Pulmonary artery endothelial cell (primary cell): ENCODE results near the gene TMPRSS11A. TPM values are rescaled to one million over a fixed set of nuclear protein-coding genes. Genes with fewer than 3 reads are reported as not detected.

ENCODE experiments used
- DNase-seq: peaks from one replicate; pipeline ENCODE4 v3.0.0-alpha.2; 2011; ENCODE audit warnings: low read depth, low spot score
- total RNA-seq: library from RNA; depleted of rRNA; stranded (reverse); fragments of >200 nt; gene quantifications from 2 replicates; pipeline ENCODE4 v1.2.3, GENCODE V29; 2014

TMPRSS11A gene
- total RNA-seq, 1 donor from 2014 or later: not detected

DNA sequence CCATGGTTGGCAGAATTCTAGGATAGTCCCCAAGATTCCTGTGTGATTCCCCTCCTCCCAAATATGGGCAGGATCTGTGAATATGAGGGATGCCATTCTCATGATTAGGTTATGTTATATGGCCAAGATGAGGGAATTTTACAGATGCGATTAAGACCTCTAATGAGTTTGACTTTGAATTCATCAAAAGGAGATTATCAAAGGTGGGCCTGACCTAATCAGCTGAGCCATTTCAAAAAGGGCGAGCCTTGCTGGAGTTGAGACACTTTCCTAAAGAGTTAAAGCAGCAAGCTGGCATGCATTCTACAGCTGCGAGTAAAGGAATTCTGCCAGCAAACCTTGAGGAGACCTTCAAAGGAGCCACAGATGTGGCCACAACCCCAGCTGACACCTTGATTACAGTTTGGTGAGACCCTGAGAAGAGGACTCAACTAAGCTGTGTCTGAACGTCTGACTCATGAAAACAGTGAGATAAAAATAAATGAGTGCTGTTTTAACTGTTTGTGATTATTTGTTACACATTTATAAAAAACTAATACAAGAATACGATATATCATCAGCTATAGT lies 47.8 kb downstream of the TMPRSS11A start:
- no peak for DNase-seq

DNA sequence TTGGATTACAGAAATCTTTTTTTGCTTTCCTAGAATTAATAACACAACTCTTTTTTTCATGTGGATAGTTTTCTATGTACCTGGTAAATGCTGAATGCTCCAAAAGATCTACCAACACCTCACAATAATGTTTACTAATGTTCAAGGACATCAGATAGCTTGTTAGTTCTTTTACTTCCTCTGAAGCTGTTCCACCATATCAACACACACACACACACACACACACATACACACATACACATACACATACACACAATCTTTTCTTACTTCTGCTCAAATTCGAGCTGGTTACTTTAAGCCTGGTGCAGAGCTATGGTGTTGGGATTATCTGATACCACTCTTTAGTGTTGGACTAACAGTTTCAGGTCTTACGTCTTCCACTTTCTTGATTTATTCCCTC lies 51.2 kb downstream of the TMPRSS11A start:
- no peak for DNase-seq

- no peak for DNase-seq
Observed at GRCh38 chr4:67911638-67912037, 51.7 kb downstream of the TMPRSS11A start.

- no peak for DNase-seq
Observed at GRCh38 chr4:67911141-67911540, 52.2 kb downstream of the TMPRSS11A start.

DNA sequence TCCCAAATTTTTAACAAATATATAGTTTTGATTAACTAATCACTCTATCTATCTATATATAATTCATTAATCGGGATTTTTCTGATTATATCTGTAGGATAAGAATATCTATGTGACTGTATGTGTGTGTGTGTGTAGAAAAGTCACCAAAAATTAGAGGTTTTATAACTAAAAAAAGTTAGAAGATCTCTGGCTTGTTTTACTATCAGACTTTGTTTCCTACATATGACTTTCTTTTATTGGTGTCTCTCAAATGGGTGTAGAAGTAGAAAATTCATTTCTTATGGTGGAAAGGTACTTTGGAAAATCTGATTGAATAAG lies 52.7 kb downstream of the TMPRSS11A start:
- DNase-seq: no peak

- DNase-seq: no peak
Observed at GRCh38 chr4:67909905-67910584, 53.2 kb downstream of the TMPRSS11A start.

GRCh38 chr4:67907650-67908049 lies 55.6 kb downstream of the TMPRSS11A start:
- no peak for DNase-seq

DNA sequence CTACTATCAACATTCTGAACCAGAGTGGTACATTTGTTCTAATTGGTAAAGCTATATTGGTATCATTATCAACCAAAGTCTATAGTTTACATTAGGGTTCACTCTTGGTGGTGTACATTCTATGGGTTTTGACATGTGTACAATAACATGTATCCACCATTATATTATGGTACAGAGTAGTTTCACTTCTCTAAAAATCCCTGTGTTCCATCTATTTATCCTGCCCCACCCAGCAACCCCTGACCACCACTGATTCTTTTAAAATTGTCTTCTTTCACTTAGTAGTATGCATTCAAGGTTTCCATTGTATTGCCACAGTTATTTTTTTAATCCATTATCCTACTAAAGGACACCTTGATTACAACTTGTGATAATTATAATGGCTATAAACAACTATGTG lies 64.2 kb downstream of the TMPRSS11A start:
- no peak for DNase-seq

DNA sequence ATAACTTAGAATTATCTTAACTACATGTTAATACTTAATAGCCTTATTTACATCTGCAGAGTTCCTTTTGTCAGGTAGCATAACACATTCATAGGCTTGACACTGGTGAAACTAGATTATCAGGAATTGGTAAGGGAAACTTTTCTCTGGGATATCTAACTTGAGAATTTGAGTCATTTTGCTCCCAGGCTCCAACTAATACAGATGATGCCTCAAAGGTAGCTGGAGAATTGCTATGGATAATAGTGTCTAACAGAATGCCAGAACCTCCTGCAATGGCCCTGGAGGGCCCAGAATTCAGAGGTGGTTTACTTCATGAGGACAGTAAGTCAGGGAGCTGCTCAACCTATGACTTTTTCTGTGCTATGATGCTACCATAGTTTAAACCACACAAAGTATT lies 65.6 kb downstream of the TMPRSS11A start:
- no peak for DNase-seq

DNA sequence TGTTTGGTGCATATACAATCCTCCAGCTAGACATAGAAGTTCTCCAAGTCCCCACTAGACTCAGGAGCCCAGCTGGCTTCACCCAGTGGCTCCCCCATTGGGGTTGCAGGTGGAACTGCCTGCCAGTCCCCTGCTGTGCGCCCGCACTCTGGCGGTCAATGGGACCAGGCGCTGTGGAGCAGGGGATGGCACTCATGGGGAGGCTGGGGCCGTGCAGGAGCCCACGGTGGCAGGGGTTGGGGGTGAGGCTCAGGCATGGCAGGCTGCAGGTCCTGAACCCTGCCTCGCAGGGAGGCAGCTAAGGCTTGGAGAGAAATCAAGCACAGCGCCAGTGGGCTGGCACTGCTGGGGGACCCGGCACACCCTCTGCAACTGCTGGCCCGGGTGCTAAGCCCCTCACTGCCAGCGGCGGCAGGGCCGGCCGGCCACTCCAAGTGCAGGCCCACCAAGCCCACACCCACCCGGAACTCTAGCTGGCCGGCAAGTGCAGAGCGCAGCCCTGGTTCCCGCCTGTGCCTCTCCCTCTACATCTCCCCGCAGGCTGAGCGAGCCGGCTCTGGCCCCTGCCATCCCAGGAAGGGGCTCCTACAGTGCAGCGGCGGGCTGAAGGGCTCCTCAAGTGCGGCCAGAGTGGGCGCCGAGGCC lies 66.8 kb downstream of the TMPRSS11A start:
- DNase-seq: no peak

DNA sequence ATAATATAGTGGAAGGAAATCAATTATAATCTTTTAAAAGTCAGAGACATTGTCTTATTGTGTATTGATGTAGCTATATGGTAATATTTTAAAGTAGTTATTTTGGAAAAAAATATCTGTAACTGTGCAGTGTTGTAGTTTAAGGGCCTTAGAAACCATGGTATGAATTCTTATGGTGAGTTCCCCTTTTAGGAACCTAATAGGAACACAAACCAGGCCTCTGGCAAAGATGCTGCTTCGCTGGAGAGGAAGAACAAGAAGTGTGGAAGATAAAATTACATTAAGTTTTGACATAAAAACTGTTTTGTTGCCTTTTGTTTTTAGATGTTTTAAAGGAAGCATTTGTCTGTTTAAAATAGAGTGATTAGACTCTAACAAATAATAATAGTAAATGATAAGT lies 68.6 kb downstream of the TMPRSS11A start:
- no peak for DNase-seq

- no peak for DNase-seq
Observed at GRCh38 chr4:67892905-67893304, 70.4 kb downstream of the TMPRSS11A start.

- no peak for DNase-seq
Observed at GRCh38 chr4:67892253-67892652, 71.0 kb downstream of the TMPRSS11A start.

GRCh38 chr4:67891645-67892044 lies 71.6 kb downstream of the TMPRSS11A start:
- no peak for DNase-seq

DNA sequence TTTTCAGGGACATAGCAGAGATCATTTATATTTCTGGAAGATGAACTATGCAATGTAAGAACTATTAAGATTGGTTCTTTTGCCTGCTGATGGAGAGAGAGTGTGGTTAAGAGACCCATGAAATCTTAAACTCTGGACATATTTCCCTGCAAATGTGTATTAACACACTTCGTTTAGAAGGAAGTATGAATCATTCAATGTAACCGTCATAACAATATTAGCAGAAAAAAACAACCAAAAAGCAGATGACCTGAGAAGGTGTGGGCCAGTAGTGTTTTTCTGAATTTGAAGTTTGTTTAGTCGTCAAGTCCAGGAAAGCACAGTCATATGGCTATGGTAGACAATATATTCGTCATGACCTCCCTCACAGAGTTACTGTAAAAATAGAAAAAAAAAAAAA lies 77.0 kb downstream of the TMPRSS11A start:
- peak; percentile 19 for DNase-seq

DNA sequence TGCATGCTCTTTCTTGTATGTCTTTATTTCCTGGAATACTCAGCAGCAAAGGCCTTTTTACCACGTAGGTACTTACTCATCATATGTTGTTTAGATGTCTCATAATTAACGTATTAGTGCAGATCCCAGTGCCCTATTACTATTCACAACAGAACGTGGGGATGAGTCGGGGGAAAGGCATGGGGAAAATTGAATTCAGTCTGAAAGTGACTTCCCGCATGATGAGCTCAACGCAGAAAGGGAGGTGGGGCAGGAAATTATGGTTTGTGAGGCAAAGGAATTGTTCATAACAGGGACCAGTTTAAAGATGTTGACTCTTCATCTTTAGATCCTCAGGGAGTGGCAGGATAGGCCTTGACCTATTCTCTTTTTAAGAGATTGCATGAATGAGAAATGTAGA lies 77.5 kb downstream of the TMPRSS11A start:
- DNase-seq: peak; percentile 36

GRCh38 chr4:67884701-67885100 lies 78.6 kb downstream of the TMPRSS11A start:
- no peak for DNase-seq

- DNase-seq: no peak
Observed at GRCh38 chr4:67883902-67884301, 79.4 kb downstream of the TMPRSS11A start, which contains the start of gene TMPRSS11D. Gene TMPRSS11D (minus strand): TSS chr4:67884002. CDS start chr4:67883933, 69 bp downstream.

GRCh38 chr4:67883458-67883857 lies 79.8 kb downstream of the TMPRSS11A start:
- no peak for DNase-seq

- DNase-seq: no peak
Observed at GRCh38 chr4:67880866-67881610, 82.3 kb downstream of the TMPRSS11A start.

- no peak for DNase-seq
Observed at GRCh38 chr4:67879486-67879885, 83.8 kb downstream of the TMPRSS11A start.

- DNase-seq: no peak
Observed at GRCh38 chr4:67877086-67877485, 86.2 kb downstream of the TMPRSS11A start.
